WI38 (cell line): ENCODE results near the gene TTC21B.

Experiments
- H3K4me3 ChIP-seq: 2 replicates; pipeline ENCODE4 v1.5.1; 2011; ENCODE audit warnings: low read depth, mild to moderate bottlenecking, control low read depth, low read length
- CTCF ChIP-seq: IDR thresholded peaks from 2 replicates; pipeline ENCODE4 v1.5.1; 2012; ENCODE audit warnings: low read depth, mild to moderate bottlenecking, control low read depth, low read length

TTC21B gene

GRCh38 chr2:165889798-165890197, 63.8 kb downstream of the TTC21B start:
- no peak for TF ChIP-seq CTCF
- no peak overlapping the region for H3K4me3 ChIP-seq

- no peak for TF ChIP-seq CTCF
Observed at GRCh38 chr2:165889158-165889557, 64.4 kb downstream of the TTC21B start.

GRCh38 chr2:165888171-165888570, 65.4 kb downstream of the TTC21B start:
- no peak overlapping the region for H3K4me3 ChIP-seq
- no peak for TF ChIP-seq CTCF

More at GRCh38 chr2:165889158-165889557, 64.4 kb downstream of the TTC21B start:
- H3K4me3 ChIP-seq = no peak overlapping the region

- TF ChIP-seq CTCF = no peak
Observed at GRCh38 chr2:165886487-165887146, 67.0 kb downstream of the TTC21B start.

GRCh38 chr2:165877565-165878550, 75.7 kb downstream of the TTC21B start:
- H3K4me3 ChIP-seq = no peak overlapping the region
- TF ChIP-seq CTCF = no peak

More at GRCh38 chr2:165886487-165887146, 67.0 kb downstream of the TTC21B start:
- H3K4me3 ChIP-seq = no peak overlapping the region

GRCh38 chr2:165876712-165877111, 76.9 kb downstream of the TTC21B start:
- TF ChIP-seq CTCF = no peak
- no peak overlapping the region for H3K4me3 ChIP-seq

- TF ChIP-seq CTCF = no peak
Observed at GRCh38 chr2:165876269-165876668, 77.3 kb downstream of the TTC21B start.

More at GRCh38 chr2:165876269-165876668, 77.3 kb downstream of the TTC21B start:
- H3K4me3 ChIP-seq = no peak overlapping the region
